ENCODE data around the gene CNBP. TPM values are rescaled to one million over a fixed set of nuclear protein-coding genes. Genes with fewer than 3 reads are reported as not detected.

CNBP gene
- total RNA-seq, 1 experiment from 2014 or later, result 266 TPM

- TF ChIP-seq, protein P1, sequence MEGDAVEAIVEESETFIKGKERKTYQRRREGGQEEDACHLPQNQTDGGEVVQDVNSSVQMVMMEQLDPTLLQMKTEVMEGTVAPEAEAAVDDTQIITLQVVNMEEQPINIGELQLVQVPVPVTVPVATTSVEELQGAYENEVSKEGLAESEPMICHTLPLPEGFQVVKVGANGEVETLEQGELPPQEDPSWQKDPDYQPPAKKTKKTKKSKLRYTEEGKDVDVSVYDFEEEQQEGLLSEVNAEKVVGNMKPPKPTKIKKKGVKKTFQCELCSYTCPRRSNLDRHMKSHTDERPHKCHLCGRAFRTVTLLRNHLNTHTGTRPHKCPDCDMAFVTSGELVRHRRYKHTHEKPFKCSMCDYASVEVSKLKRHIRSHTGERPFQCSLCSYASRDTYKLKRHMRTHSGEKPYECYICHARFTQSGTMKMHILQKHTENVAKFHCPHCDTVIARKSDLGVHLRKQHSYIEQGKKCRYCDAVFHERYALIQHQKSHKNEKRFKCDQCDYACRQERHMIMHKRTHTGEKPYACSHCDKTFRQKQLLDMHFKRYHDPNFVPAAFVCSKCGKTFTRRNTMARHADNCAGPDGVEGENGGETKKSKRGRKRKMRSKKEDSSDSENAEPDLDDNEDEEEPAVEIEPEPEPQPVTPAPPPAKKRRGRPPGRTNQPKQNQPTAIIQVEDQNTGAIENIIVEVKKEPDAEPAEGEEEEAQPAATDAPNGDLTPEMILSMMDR (IDR thresholded peaks at IDR 0.05; ENCODE audit: insufficient read depth in 1 of 2, low read depth in 1 of 2, low read length in 1 of 2, severe bottlenecking in 1 of 2, unreplicated experiment in 1 of 2), result no peak
- Histone ChIP-seq H3K27me3 (replicated peaks; ENCODE audit: control insufficient read depth, insufficient read depth, low read length) (no peaks in the 10 kb centered on the region), H3K36me3 (ENCODE audit: control insufficient read depth, insufficient read depth, low read length) (peaks cover 1% of the 10 kb centered on the region), H3K9me3 (no peaks in the 10 kb centered on the region), H3K4me1 (peaks cover 36% of the 10 kb centered on the region), H3K4me3 (ENCODE audit: low read depth, low read length) (peak within 1 kb of the TSS; percentile 78)
- ChIA-PET CTCF (interaction anchor here (0.6 to 3.7 kb wide), 9 partner anchors 12 to 1164 kb away, joined by 3 to 21 read pairs (median 6); no protein-coding TSS in a partner anchor), POLR2A (interaction anchor here (0.5 to 1.5 kb wide), 5 partner anchors 87 to 968 kb away, joined by 3 to 7 read pairs (median 3); partner anchors contain the start of genes CFAP92 and COPG1)
- peaks cover 38% of the 10 kb centered on the region for H3K36me3 Mint-ChIP-seq (ENCODE audit: insufficient read depth, unreplicated experiment)
- peaks cover 26% of the 10 kb centered on the region for H3K4me1 Mint-ChIP-seq (ENCODE audit: low read depth, unreplicated experiment)
- intact Hi-C loops (cut with micrococcal nuclease; ENCODE audit: unreplicated experiment), result loop anchor here (2.0 to 10.0 kb wide), 2 partner anchors 69 to 193 kb away; a partner anchor contains a TSS
- H3K4me3 Mint-ChIP-seq (ENCODE audit: unreplicated experiment), result peak within 1 kb of the TSS; percentile 80
- H3K27ac Mint-ChIP-seq (ENCODE audit: unreplicated experiment), result peak within 1 kb of the TSS; percentile 88
- H3K27me3 Mint-ChIP-seq (ENCODE audit: insufficient read depth, unreplicated experiment), result no peaks in the 10 kb centered on the region
- BruUV-seq (replicated peaks), result no TSS peak
- no peaks in the 10 kb centered on the region for H3K9me3 Mint-ChIP-seq (ENCODE audit: unreplicated experiment)
- DNase-seq, result peak; percentile 91
Observed at GRCh38 chr3:129121792-129122411, 61.8 kb downstream of the CNBP start, which contains the start of gene RAB43. Gene RAB43, minus strand, starts transcription at chr3:129121804. Its CDS starts 315 bp downstream, at chr3:129121489.

- Mint-ChIP-seq H3K27ac (ENCODE audit: unreplicated experiment) (peak overlapping the region; percentile 88), H3K27me3 (ENCODE audit: insufficient read depth, unreplicated experiment) (no peaks in the 10 kb centered on the region), H3K4me3 (ENCODE audit: unreplicated experiment) (peak overlapping the region; percentile 80), H3K4me1 (ENCODE audit: low read depth, unreplicated experiment) (peaks cover 33% of the 10 kb centered on the region), H3K9me3 (ENCODE audit: unreplicated experiment) (no peaks in the 10 kb centered on the region), H3K36me3 (ENCODE audit: insufficient read depth, unreplicated experiment) (peaks cover 32% of the 10 kb centered on the region)
- Histone ChIP-seq H3K4me3 (ENCODE audit: low read depth, low read length) (peak overlapping the region; percentile 78), H3K36me3 (ENCODE audit: control insufficient read depth, insufficient read depth, low read length) (peaks cover 1% of the 10 kb centered on the region), H3K9me3 (no peaks in the 10 kb centered on the region), H3K4me1 (peaks cover 40% of the 10 kb centered on the region), H3K27me3 (replicated peaks; ENCODE audit: control insufficient read depth, insufficient read depth, low read length) (no peaks in the 10 kb centered on the region)
- ChIA-PET CTCF (interaction anchor here (0.7 to 3.7 kb wide), 8 partner anchors 13 to 1163 kb away, joined by 4 to 21 read pairs (median 6); no protein-coding TSS in a partner anchor), POLR2A (interaction anchor here (0.5 to 1.5 kb wide), 7 partner anchors 36 to 967 kb away, joined by 3 to 7 read pairs (median 3); partner anchors contain the start of genes CFAP92 and COPG1)
- TF ChIP-seq, protein P1 (IDR thresholded peaks at IDR 0.05; ENCODE audit: insufficient read depth in 1 of 2, low read depth in 1 of 2, low read length in 1 of 2, severe bottlenecking in 1 of 2, unreplicated experiment in 1 of 2), result no peak
- intact Hi-C loops (cut with micrococcal nuclease; ENCODE audit: unreplicated experiment), result loop anchor here (2.0 to 10.0 kb wide), 2 partner anchors 68 to 194 kb away; a partner anchor contains a TSS
- DNase-seq, result no peak
- BruUV-seq (replicated peaks), result TSS peak; percentile 61
Observed at GRCh38 chr3:129121016-129121791, 62.5 kb downstream of the CNBP start.
